SK-N-SH (cell line): Measurements from ENCODE around the gene RNU6-9.

Experiments used
- CTCF ChIP-seq: fragments of 200-600 bp; sonication (generic); IDR thresholded peaks from 2 replicates; pipeline ENCODE4 v1.6.1; 2017; ENCODE audit warnings: antibody characterized with exemption, mild to moderate bottlenecking, moderate library complexity
- EZH2phosphoT487 ChIP-seq: fragments of 200-600 bp; sonication (generic); IDR thresholded peaks from 2 replicates; pipeline ENCODE4 v1.6.1; 2017; ENCODE audit warnings: low read depth, mixed run types, mild to moderate bottlenecking, antibody characterized with exemption, moderate library complexity, borderline replicate concordance
- POLR2AphosphoS5 ChIP-seq: IDR thresholded peaks from 2 replicates; pipeline ENCODE4 v1.6.1; 2012; ENCODE audit warnings: low read depth, low read length
- RAD21 ChIP-seq: IDR thresholded peaks from 2 replicates; pipeline ENCODE4 v1.6.1; 2012; ENCODE audit warnings: mild to moderate bottlenecking, low read length
- TAF1 ChIP-seq: IDR thresholded peaks from 2 replicates; pipeline ENCODE4 v1.6.1; 2012; ENCODE audit warnings: low read depth, mild to moderate bottlenecking, low read length, moderate library complexity, borderline replicate concordance
- TCF12 ChIP-seq: IDR thresholded peaks from 2 replicates; pipeline ENCODE4 v1.4.0; 2012

GRCh38 chr19:887599-887998 is 5.7 kb upstream of the RNU6-9 start:
- TF ChIP-seq CTCF: no peak
- no peak for TF ChIP-seq TCF12
- TF ChIP-seq TAF1: no peak
- no peak for TF ChIP-seq EZH2phosphoT487
- no peak for TF ChIP-seq POLR2AphosphoS5
- no peak for TF ChIP-seq RAD21
